Skeletal muscle tissue (tissue), 4 donors: Measurements from ENCODE around the gene MRPS34. TPM values are rescaled to one million over a fixed set of nuclear protein-coding genes. Genes with fewer than 3 reads are reported as not detected.
"Not testable (repeated sequence)": the region's sequence is repeated elsewhere in the genome, so short reads cannot be mapped to it uniquely, and the experiment has no call there.

Experiments used
- H3K27ac ChIP-seq: one replicate; pipeline ENCODE4 v1.7.0; 2013; ENCODE audit warnings: mild to moderate bottlenecking, low read depth, low read length, inconsistent platforms
- H3K27me3 ChIP-seq, 3 donors: one replicate each; pipeline ENCODE4 v1.7.0; 2013; ENCODE audit warnings: low read length in 3 of 3; ENCODE audit not compliant: control insufficient read depth in 3 of 3, insufficient read depth in 3 of 3
- H3K36me3 ChIP-seq, 3 donors: one replicate each; pipeline ENCODE4 v1.7.0; 2013; ENCODE audit warnings: low read length in 3 of 3; ENCODE audit not compliant: control insufficient read depth in 3 of 3, insufficient read depth in 3 of 3
- H3K4me1 ChIP-seq, 3 donors: one replicate each; pipeline ENCODE4 v1.7.0; 2013; ENCODE audit warnings: low read length in 3 of 3, mild to moderate bottlenecking in 3 of 3; ENCODE audit not compliant: control insufficient read depth in 3 of 3, insufficient read depth in 3 of 3
- H3K4me3 ChIP-seq, 3 donors: one replicate each; pipeline ENCODE4 v1.7.0; 2013; ENCODE audit warnings: low read length in 3 of 3
- H3K9ac ChIP-seq, 3 donors: one replicate each; pipeline ENCODE4 v1.7.0; 2013; ENCODE audit warnings: low read length in 3 of 3, mild to moderate bottlenecking in 3 of 3, moderate library complexity in 2 of 3, low read depth in 1 of 3
- H3K9me3 ChIP-seq, 3 donors: one replicate each; pipeline ENCODE4 v1.7.0; 2013; ENCODE audit warnings: low read length in 3 of 3; ENCODE audit not compliant: control insufficient read depth in 3 of 3
- total RNA-seq: library from RNA; depleted of rRNA; stranded (reverse); fragments of >200 nt; gene quantifications from one replicate; pipeline ENCODE4 v1.2.3, GENCODE V29; 2014
- donor health status: Osteomylitis.

Gene MRPS34
- total RNA-seq, 1 donor from 2014 or later, result 17.7 TPM

DNA sequence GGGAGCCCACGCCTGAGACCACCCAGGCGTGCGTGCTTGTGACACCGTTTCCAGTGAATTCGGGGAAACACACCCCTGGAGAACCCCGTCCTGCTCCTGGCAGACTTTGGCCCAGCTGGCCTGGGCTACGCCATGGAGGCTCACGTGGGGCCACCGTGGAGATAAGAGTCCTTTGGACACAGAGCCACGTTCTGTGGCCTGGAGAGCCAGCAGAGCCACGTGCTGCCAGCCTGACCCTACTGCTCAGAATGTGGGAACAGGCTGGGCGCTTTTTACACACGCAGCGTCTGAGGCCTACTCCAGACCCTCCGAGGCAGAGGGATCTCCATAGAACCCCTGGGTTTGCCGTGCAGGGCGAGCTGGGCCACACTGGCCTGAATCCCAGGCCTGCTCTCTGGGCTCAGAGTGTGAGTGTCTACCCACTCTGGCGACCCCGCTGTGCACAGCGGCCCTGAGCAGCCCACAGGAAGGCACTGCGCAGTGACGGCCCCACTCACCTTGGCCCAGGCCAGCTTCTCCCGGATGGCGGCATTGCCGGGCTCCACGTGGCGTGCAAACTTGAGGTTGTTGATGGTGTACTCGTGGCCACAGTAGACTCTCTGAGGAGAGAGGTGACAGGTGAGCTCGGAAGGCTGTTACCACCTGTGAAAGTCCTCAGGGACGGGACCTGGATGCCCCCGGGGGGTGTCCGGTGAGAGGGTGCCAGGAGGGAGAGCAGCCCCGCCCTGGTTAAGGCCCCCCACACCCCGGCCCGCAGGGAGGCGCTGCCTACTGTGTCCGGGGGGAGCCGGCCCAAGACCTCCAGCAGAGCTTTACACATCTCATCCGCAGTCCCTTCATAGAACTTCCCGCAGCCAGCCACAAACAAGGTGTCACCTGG lies 43.7 kb upstream of the MRPS34 start:
- Histone ChIP-seq H3K27ac (no peak overlapping the region), H3K36me3 (peaks cover 38 to 50% (median 47%) of the 10 kb centered on the region in 3 donors), H3K4me3 (no peak overlapping the region), H3K4me1 (no peaks in the 10 kb centered on the region), H3K9me3 (no peaks in the 10 kb centered on the region), H3K27me3 (no peaks in the 10 kb centered on the region), H3K9ac (no peak overlapping the region)

DNA sequence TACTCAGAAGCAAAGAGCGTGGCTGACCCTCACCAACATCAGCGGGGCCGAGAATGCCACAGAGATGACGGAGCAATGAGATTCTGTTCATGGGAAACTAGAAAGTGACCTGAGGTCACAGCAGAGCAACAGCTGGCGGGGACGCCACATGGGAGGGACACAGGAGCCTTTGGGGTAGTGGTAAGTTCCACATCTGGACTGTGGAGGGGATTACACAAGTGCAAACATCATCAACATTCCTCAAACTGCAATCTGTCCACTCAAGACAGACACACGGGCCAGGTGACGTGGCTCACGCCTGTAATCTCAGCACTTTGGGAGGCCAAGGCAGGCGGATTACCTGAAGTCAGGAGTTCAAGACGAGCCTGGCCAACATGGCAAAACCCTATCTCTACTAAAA lies 42.5 kb upstream of the MRPS34 start:
- Histone ChIP-seq H3K36me3 (peaks cover 28 to 40% (median 38%) of the 10 kb centered on the region in 3 donors), H3K27ac (no peak overlapping the region), H3K9ac (no peak overlapping the region), H3K9me3 (no peaks in the 10 kb centered on the region), H3K27me3 (no peaks in the 10 kb centered on the region), H3K4me3 (no peak overlapping the region), H3K4me1 (no peaks in the 10 kb centered on the region)

DNA sequence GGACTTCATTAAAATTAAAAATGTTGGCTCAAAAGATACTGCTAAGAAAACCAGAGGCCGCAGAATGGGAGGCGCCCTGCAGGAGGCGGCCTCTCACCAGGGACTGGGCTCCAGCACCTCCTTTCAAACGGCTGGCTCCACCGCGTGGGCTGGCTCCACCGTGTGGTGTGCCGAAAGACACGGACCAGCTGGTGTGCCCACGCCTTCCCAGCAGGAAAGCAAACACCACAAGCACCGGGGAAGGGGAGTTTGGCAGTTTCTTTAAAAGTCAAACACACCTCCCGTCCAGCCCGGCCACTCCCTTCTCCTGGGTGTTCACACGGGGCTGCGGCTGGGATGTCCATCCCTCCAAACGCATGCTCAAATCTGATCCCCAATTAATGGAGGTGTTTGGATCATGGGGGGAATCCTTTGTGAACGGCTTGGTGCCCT lies 39.8 kb upstream of the MRPS34 start:
- Histone ChIP-seq H3K4me1 (no peaks in the 10 kb centered on the region), H3K4me3 (no peak overlapping the region), H3K9me3 (no peaks in the 10 kb centered on the region), H3K36me3 (peaks cover 39 to 47% (median 44%) of the 10 kb centered on the region in 3 donors), H3K27ac (no peak overlapping the region), H3K27me3 (no peaks in the 10 kb centered on the region), H3K9ac (no peak overlapping the region)

DNA sequence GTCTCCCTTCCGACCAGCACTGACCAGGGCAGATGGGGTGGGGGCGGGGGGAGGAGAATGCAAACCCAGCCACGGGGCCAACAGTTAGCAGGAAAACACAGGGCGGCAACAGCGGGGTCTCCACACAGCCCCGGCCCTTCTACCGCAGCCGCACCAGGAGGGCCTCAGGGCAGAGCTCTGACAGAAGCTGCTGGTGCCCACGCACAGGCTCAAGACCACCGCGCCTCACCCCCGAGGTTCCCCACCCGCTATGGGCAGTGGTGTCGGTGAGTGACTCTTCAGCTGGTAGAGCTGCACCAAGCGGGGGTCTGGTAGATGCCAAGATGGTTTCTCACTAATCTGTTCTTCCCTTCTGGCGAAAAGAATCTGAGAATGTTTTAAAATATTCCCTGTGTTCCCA lies 37.6 kb upstream of the MRPS34 start:
- H3K9me3 ChIP-seq, result no peaks in the 10 kb centered on the region
- H3K9ac ChIP-seq, result no peak overlapping the region
- H3K27ac ChIP-seq, result no peak overlapping the region
- H3K4me3 ChIP-seq, result no peak overlapping the region
- H3K27me3 ChIP-seq, result no peaks in the 10 kb centered on the region
- H3K4me1 ChIP-seq, result no peaks in the 10 kb centered on the region
- H3K36me3 ChIP-seq, result peaks cover 35 to 38% (median 35%) of the 10 kb centered on the region in 3 donors

DNA sequence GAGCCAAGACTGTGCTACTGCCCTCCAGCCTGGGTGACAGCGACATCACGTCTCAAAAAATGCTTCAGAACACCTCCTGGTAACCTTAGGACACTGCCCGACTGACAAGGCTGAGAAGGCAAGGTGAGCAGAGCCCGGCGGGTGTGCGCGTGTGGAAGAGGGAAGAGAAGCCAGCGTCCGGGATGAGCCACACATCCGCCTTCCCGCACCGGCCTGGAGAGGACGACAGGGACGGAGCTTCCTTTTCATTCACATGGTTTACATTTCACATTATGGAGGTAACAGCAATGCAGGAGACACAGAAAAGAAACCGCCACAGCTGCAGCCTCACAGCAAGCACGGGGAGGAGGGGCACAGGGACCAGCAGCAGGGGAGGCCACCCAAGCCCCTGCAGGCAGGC lies 37.2 kb upstream of the MRPS34 start:
- H3K9me3 ChIP-seq, result no peaks in the 10 kb centered on the region
- no peak overlapping the region for H3K9ac ChIP-seq
- no peaks in the 10 kb centered on the region for H3K4me1 ChIP-seq
- no peak overlapping the region for H3K4me3 ChIP-seq
- no peaks in the 10 kb centered on the region for H3K27me3 ChIP-seq
- H3K36me3 ChIP-seq, result peaks cover 34 to 36% (median 36%) of the 10 kb centered on the region in 3 donors
- no peak overlapping the region for H3K27ac ChIP-seq

DNA sequence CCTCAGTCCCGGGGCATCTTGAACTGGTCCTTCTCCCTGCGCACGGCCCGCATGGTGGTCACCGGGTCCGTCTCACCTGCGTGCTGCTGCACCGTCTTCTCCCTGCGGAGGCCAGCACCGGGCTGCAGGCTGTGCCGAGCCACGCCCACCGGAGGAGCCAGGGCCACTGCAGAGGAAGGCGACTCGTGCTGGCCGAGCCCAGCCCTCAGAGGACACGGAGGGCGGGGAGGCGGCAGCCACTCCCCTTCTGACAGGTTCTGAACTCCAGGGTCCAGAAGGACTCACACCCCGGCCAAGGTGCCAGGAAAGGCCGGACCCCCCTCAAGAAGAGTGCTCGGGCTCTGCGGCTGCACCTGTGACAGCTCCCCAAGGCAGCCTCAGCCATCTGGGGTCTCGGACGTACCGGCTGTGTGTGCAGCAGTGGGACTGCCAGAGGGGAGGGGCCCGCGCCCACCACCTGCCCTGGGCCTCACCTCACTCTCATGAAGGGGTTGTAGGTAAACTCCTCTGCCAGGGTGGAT lies 36.4 kb upstream of the MRPS34 start:
- Histone ChIP-seq H3K27ac (no peak overlapping the region), H3K9ac (no peak overlapping the region), H3K36me3 (peaks cover 32 to 36% (median 33%) of the 10 kb centered on the region in 3 donors), H3K27me3 (no peaks in the 10 kb centered on the region), H3K9me3 (no peaks in the 10 kb centered on the region), H3K4me1 (no peaks in the 10 kb centered on the region), H3K4me3 (no peak overlapping the region)

DNA sequence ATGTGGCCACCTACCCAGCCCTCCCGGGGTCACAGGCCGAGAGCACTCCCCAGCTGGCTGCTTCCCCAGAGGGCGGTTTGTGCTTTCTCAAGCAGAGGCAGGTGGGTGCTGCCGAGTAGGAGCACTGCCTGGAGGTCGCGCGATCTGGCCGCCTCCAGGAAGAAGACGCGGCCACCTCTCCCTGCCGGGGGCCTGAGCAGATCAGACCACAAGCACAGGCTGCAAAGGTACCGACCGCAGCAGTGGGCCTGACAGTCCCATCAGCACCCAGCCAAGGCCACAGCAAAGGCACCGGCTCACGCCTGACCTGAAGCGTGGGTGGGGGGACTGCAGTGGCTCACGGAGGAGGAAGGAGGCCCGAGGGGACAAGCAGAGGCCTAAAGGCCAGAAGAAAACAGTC lies 35.8 kb upstream of the MRPS34 start:
- Histone ChIP-seq H3K36me3 (peaks cover 33% of the 10 kb centered on the region in 3 donors), H3K9ac (no peak overlapping the region), H3K4me1 (no peaks in the 10 kb centered on the region), H3K9me3 (no peaks in the 10 kb centered on the region), H3K4me3 (no peak overlapping the region), H3K27me3 (no peaks in the 10 kb centered on the region), H3K27ac (no peak overlapping the region)

DNA sequence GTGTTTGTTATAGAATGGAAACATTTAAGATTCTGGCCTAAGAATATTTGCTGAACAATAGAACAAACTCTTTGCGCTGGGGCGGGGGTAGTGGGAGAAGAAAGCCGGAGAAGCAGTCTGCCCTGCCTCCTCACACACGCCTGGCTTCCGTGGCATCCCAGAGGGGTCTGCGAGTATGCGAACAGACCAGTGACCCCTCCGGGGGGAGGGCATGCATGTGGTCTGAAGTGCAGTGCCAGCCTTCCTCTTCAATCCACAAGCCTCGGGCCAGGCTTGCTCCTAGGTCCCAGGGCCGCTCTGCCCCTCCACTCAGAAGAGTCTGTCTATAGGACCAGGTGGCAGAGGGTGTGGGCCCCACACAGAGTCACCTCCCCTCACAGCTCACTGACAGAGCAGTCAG lies 34.7 kb upstream of the MRPS34 start:
- Histone ChIP-seq H3K27ac (no peak overlapping the region), H3K9me3 (no peaks in the 10 kb centered on the region), H3K27me3 (no peaks in the 10 kb centered on the region), H3K4me1 (no peaks in the 10 kb centered on the region), H3K4me3 (no peak overlapping the region), H3K9ac (no peak overlapping the region), H3K36me3 (peaks cover 29 to 33% (median 30%) of the 10 kb centered on the region in 3 donors)

DNA sequence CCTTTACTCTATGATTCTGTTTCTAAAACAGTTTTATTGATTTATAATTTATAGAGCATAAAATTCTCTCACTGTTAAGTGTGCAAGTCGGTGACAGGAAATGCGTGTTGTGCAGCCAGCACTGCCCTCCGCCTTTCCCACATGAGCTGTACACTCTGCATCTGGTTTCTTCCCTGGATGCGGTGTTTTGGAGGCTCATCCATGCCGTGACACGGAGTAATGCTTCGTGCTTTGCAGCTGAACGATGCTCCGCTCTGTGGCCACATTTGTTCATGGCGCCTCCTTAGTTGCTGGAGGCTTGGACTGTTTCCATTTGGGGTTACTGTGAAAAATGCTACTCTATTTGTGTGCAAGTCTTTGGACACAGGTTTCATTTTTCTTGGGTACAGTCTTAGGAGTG lies 27.8 kb upstream of the MRPS34 start:
- Histone ChIP-seq H3K36me3 (peaks cover 3 to 6% (median 4%) of the 10 kb centered on the region in 3 donors), H3K9me3 (no peaks in the 10 kb centered on the region), H3K27me3 (no peaks in the 10 kb centered on the region), H3K4me3 (no peak overlapping the region), H3K9ac (no peak overlapping the region), H3K27ac (no peak overlapping the region), H3K4me1 (no peaks in the 10 kb centered on the region)

DNA sequence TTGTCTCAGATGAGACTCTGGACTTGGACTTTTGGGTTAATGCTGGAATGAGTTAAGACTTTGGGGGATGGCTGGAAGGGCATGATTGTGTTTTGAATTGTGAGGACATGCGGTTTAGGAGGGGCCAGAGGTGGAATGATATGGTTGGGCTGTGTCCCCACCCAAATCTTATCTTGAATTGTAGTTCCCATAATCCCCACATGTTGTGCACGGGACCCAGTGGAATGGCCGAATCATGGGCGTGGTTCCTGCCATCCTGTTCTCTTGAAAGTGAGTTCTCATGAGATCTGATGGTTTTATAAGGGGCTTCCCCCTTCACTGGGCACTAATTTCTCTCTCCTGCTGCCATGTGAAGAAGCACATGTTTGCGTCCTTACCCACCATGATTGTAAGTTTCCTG lies 26.3 kb upstream of the MRPS34 start:
- H3K36me3 ChIP-seq, H3K27ac ChIP-seq, H3K4me3 ChIP-seq, H3K4me1 ChIP-seq, H3K27me3 ChIP-seq, H3K9ac ChIP-seq, H3K9me3 ChIP-seq: not testable (repeated sequence)
